ENCODE results near the gene DEDD.
A peak's percentile ranks its signal among the peaks of the same experiment; 100 is the strongest.

Gene DEDD

DNA sequence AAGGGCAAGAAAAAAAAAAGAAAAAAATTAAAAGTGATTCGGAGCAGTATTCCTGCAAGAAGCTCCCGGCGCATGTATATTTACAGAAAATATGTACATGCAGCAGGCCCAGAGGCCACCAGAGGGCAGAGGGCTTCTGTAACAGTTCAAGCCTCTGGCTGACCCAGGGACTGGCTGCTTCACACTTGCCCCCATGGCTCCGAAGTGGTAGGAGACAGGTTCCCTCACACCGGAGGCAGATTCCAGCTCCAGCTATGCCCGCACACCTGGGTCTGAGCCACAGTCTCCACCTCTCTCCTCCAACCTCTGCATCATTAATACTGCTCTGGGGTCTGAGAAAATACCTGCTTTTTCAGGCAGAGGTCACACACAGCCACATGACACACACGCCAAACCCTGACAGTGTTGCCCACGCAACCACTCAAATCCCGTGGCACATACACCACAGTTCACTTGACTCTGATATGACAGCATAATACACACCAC lies 60.5 kb downstream of the DEDD start:
- peak; percentile 59 to 69 for DNase-seq

Measured in CD4-positive, alpha-beta T cell treated with Interleukin-1 beta for 1 hour (primary cell).